Lung (tissue), 12 donors: Measurements from ENCODE around the gene WNT11. TPM values are rescaled to one million over a fixed set of nuclear protein-coding genes. Genes with fewer than 3 reads are reported as not detected.

ENCODE experiments used
- ATAC-seq: fragments of 200-7000 bp; cut with Tn5 transposase; one replicate; pipeline ENCODE4 v1.9.1; 2020; ENCODE audit warnings: moderate number of reproducible peaks; ENCODE audit not compliant: insufficient read depth, low FRiP score
- DNase-seq, 3 donors: peaks; one replicate each; pipeline ENCODE4 v3.0.0-alpha.2; 2013 to 2017
- H3K27ac ChIP-seq, 2 donors: one replicate each; pipeline ENCODE4 v1.5.1; 2013; ENCODE audit warnings: mild to moderate bottlenecking in 2 of 2, moderate library complexity in 2 of 2, control low read depth in 1 of 2, inconsistent platforms in 1 of 2, low read depth in 1 of 2, low read length in 1 of 2
- H3K27me3 ChIP-seq, 3 donors: one replicate each; pipeline ENCODE4 v1.5.1; 2013; ENCODE audit warnings: low read length in 2 of 3; ENCODE audit not compliant: control insufficient read depth in 3 of 3, insufficient read depth in 3 of 3
- H3K36me3 ChIP-seq, 4 donors: one replicate each; pipeline ENCODE4 v1.5.1; 2013; ENCODE audit warnings: low read length in 4 of 4, mild to moderate bottlenecking in 1 of 4, moderate library complexity in 1 of 4; ENCODE audit not compliant: control insufficient read depth in 4 of 4, insufficient read depth in 4 of 4
- H3K4me1 ChIP-seq, 5 donors: one replicate each; pipeline ENCODE4 v1.5.1; 2013; ENCODE audit warnings: low read length in 5 of 5, mild to moderate bottlenecking in 2 of 5, moderate library complexity in 1 of 5; ENCODE audit not compliant: control insufficient read depth in 5 of 5, insufficient read depth in 5 of 5
- H3K4me3 ChIP-seq: one replicate; pipeline ENCODE4 v1.5.1; 2013; ENCODE audit warnings: mild to moderate bottlenecking, control low read depth, moderate library complexity
- H3K9ac ChIP-seq, 2 donors: one replicate each; pipeline ENCODE4 v1.5.1; 2013; ENCODE audit warnings: low read length in 2 of 2, control low read depth in 1 of 2; ENCODE audit not compliant: insufficient read depth in 1 of 2
- H3K9me3 ChIP-seq, 4 donors: one replicate each; pipeline ENCODE4 v1.5.1; 2013; ENCODE audit warnings: low read length in 3 of 4, mild to moderate bottlenecking in 1 of 4, moderate library complexity in 1 of 4; ENCODE audit not compliant: control insufficient read depth in 4 of 4, insufficient read depth in 3 of 4
- CTCF ChIP-seq: IDR thresholded peaks from 2 replicates; pipeline ENCODE4 v1.5.1; 2012; ENCODE audit warnings: mild to moderate bottlenecking; ENCODE audit errors: control extremely low read depth, extremely low read depth
- WGBS, 2 donors: extraction: QIAGEN DNeasy Blood & Tissue Kit; methylation state at CpG; one replicate each; pipeline ENCODE4 v1.1.7; 2013; 5-methylcytosine and 5-hydroxymethylcytosine counted together
- polyA plus RNA-seq, 2 donors: library from polyadenylated mRNA; stranded (reverse); fragments of 200-250 nt; gene quantifications; one replicate each; pipeline ENCODE4 v1.2.1, GENCODE V29; 2013
- total RNA-seq, 2 donors: library from RNA; depleted of rRNA in 1 of 2; stranded (reverse); fragments of >200 nt in 1 of 2; gene quantifications; one replicate each; pipeline ENCODE4 v1.2.1, GENCODE V29; 2014 to 2021
- donor health status: control.
- donor health status: control.
- donor health status: Bipolar disorder and iron deficiency.
- donor health status: healthy.
- donor health status: DM: yes; HTN: yes; CAD: no.

WNT11 gene
- total and polyA plus RNA-seq, 4 donors = 1.5 to 31.3 (median 3.6) TPM

GRCh38 chr11:76251576-76251975 lies 45.3 kb upstream of the WNT11 start:
- Histone ChIP-seq H3K27me3 (no peaks in the 10 kb centered on the region), H3K36me3 (no peaks in the 10 kb centered on the region), H3K9ac (no peak overlapping the region), H3K9me3 (peaks cover 0 to 12% (median 3%) of the 10 kb centered on the region in 4 donors), H3K4me1 (peaks cover 0 to 7% (median 0%) of the 10 kb centered on the region in 5 donors), H3K4me3 (no peak overlapping the region), H3K27ac (no peak overlapping the region)
- peak in 2 of 3 donors; percentile 27 to 37 for DNase-seq
- ATAC-seq = no peak
- TF ChIP-seq CTCF = no peak
- 11 to 50% methylated on average over 2 of the region's 2 CpGs for WGBS, 2 donors

- DNase-seq = no peak
- no peak for ATAC-seq
These were observed 44.9 kb upstream of the WNT11 start for GRCh38 chr11:76251226-76251575.

GRCh38 chr11:76250520-76251225 lies 44.4 kb upstream of the WNT11 start:
- Histone ChIP-seq H3K9me3 (peaks cover 0 to 12% (median 3%) of the 10 kb centered on the region in 4 donors), H3K4me1 (peaks cover 0 to 7% (median 0%) of the 10 kb centered on the region in 5 donors), H3K36me3 (no peaks in the 10 kb centered on the region), H3K27me3 (no peaks in the 10 kb centered on the region), H3K27ac (no peak overlapping the region), H3K9ac (no peak overlapping the region), H3K4me3 (no peak overlapping the region)
- DNase-seq = no peak
- ATAC-seq = no peak
- 60 to 85% methylated on average over 6 of the region's 6 CpGs for WGBS, 2 donors
- TF ChIP-seq CTCF = no peak

More at GRCh38 chr11:76251226-76251575, 44.9 kb upstream of the WNT11 start:
- H3K9ac ChIP-seq = no peak overlapping the region
- H3K4me3 ChIP-seq = no peak overlapping the region
- 66 to 83% methylated on average over 3 of the region's 3 CpGs for WGBS, 2 donors
- H3K27ac ChIP-seq = no peak overlapping the region
- H3K9me3 ChIP-seq = peaks cover 0 to 12% (median 3%) of the 10 kb centered on the region in 4 donors
- TF ChIP-seq CTCF = no peak
- no peaks in the 10 kb centered on the region for H3K27me3 ChIP-seq
- peaks cover 0 to 7% (median 0%) of the 10 kb centered on the region in 5 donors for H3K4me1 ChIP-seq
- H3K36me3 ChIP-seq = no peaks in the 10 kb centered on the region
